Measurements from ENCODE around the gene LENEP. TPM values are rescaled to one million over a fixed set of nuclear protein-coding genes. Genes with fewer than 3 reads are reported as not detected.

LENEP gene
- total RNA-seq, 1 experiment from 2014 or later = not detected

DNA sequence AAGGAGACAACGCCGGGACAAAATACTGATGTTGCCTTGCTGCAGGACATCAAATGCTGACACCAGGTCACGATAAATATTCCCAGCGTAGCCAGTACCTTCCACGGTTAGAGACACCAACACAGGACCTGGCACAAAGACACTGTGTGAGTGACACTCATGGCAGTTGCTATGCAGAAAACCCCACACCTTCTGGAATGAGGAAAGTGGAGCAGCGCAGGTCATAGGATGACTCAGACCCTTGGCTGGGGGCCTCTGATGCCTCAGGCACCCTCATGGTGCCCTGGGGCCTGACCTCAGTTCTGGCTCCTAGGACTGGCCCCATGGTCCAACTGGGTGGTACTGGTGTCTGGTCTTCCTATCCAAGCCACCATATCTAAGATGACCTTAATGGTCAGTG is 33.2 kb downstream of the LENEP start:
- DNase-seq (ENCODE audit: low spot score) = no peak

DNA sequence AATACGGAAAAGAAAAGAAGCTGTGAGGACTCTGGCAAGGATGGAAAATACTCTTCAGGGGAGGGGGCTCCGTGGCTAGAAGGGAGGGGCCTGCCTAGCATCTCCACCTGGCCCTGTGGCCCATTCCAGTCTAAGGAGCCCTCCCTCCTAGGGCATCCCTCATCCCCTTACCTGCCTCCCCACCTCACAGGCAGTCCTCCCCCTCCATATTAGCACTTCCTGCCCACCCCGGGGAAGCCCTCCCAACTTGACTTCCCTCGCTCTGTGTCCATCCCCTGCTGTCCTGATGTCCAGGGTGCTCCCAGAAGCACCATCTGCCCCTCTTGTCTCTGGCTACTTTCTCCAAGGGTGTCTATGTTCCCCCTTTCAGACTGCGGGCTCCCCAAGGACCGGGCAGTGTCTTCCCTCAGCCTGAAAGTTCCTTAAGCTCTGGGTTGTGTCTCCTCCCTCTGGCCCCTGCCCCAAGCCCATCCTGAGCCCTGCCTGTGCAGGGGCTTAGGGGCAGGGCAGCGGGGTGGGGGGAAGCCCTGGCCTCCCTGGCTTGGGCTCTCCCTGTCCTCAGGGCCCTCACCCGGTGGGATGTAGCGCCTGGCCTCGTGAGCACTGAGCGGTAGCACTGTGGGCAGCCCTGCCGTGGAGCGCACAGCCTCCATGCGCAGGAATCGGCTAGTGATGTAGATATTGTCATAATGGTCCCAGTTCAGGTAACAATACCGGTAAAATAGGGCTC is 36.3 kb downstream of the LENEP start:
- no peak for DNase-seq (ENCODE audit: low spot score)

DNA sequence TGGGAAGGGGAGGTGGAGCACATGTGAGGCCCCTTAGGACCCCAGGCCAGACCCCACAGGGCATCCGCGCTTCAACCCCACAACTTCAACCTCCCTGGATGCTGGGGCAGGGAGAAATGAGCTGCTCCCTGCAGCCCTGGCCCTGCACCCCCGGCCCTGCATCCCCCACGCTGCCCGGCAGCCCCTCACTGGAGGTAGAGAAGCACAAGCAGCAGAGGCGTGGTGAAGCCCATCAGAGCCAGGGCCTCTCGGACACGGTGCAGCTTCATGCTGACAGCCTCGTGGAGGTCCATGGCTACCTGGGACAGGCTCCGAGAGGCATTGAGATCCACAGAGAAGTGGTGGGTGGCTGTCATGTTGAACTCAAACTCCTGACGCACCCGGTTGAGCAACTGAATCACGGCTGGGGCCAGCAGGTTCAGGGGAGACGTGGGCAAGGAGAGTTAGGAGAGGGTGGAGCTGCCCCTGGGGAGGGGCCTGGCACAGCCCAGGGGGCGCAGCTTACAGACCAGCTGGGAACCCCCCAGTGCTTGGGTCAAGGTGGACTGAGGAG is 36.9 kb downstream of the LENEP start:
- no peak for DNase-seq (ENCODE audit: low spot score)

DNA sequence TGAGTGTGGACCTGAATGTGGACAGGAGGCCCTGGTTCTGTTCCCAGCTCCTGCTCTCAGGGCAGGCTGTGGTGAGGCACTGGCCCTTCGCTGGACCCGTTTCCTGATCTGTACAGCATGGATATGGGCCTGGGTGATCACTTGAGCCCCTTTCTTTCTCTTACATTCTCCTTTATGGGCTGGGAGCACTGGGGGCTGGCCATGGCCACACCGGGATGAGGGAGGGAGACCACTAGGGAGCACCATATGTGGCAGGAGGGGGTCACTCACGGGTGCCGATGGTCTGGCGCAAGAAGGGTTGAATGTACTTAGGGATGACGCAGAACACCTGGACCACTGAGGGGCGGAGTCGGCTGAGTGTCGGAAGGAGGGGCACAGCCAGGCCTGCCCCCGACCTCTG is 37.5 kb downstream of the LENEP start:
- no peak for DNase-seq (ENCODE audit: low spot score)

DNA sequence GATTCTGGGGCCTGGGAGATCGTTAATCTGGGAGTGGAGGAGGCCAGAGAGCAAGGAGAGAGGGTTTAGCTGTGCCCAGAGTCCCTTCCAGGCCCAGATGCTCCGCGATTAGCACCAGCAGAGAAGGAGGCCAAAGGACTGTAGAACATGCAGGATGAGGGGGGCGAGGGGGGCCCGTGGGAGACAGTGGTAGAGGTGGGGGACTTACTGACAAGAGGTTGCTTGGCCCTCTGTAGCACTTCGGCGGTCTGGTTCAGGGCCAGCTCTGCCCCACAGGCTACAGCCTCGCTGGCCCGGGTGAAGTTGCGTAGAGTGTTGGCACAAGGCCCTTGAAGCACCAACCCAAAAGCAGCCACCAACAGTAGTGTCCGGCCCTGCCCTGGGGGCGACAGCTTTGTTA is 39.5 kb downstream of the LENEP start:
- DNase-seq (ENCODE audit: low spot score) = no peak

DNA sequence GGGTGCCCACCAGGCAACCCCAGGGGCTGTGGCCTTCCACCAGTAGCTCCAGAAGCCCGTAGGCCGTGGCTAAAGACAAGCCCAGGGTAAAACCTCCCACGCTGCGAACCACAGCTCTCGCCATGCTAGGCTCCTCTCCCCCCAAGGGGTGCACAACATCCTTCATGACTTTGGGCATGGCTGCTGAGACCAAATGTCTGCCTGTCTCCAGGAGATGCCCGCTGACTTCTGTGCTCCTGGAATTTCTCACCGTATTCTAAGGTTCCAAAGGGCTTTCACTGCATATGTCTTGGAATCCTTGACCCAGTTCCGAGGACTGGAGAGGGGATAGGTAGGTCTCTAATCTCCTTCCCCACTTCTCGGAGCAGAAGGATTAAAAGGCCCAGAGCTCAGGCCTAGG is 40.1 kb downstream of the LENEP start, which contains the start of the genes DCST1 and DCST2:
TSS of gene DCST1 (plus strand) at position 301 of the 400 bp plus-strand sequence. CDS start 213 bp downstream, outside the sequence.
TSS of gene DCST2 (minus strand) at position 258 of the 400 bp plus-strand sequence. CDS start at position 178, 80 bp downstream.
- DNase-seq (ENCODE audit: low spot score) = no peak

DNA sequence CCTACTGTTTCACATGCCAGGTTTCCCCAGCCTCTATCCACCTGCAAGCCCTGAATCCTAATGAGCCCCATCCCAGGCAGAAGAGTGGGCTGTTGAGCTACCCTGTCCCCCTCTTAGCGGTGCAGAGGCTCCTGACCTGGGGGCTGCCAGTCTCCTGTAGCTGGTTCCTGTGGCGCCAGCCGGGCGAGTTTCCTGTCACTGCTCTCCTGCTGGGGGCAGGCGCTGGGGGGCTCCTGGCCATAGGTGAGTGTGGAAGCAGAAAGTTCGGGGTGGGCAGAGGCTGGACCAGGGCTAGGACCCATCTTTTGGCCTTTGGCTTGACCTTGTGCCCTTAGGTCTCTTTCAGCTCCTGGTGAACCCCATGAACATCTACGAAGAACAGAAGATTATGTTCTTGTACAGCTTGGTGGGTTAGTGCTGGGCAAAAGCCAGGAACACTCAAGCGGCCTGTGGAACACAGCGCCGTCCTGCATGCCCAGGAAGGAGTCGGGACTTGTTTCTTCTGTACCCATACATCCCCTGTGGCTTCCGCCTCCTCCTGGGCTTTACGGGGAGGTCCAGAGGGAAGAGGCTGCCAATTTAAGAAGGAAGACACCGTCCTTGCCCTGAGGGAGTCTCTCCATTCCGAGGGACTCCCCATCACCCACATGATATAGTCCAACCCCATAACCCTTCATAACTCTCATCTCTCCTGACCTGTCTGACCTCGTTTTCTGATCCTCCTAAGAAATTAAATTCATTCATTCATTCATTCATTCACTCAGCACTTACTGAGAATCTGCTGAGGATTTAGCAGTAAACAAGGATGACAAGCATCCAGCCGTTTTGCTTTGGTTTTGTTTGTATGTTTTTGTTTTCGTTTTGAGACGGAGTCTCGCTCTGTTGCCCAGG is 41.2 kb downstream of the LENEP start:
- DNase-seq (ENCODE audit: low spot score) = no peak

DNA sequence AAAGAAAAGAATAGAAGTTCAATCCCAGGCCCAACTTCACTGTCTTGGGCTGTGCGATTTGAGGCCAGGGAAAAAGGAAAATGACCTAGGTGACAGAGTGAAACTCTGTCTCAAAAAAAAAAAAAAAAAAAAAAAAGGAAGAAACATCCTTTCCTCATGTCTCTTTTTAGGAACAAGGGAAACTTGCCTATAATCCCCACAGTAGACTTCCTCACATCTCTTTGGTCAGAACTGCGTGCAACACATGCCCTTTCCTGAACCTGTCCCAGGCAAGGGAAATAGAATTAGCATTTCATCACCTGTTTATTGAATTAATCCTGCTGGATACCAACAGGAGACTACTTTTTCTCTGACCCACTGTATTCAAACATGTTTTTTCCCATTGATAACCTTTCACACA is 42.5 kb downstream of the LENEP start:
- DNase-seq (ENCODE audit: low spot score) = no peak

DNA sequence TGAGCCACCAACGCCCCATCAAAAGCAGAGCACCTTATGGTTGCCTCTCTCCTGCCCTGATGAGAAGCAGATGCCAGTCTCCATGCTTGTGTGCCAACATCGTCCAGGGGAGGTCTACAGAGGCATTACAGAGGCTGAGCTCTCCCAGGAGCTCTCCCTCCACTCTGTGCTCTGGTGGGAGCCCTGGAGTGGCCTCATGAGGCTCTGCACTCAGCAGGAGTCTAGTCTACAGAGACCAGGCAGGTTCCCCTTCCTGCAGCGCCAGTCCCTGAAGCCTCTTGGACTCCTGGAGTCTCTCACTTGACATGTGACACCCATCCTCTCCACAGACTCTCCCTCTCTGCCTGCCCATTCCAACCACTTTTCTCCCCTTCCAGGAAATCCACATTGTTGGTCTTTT is 43.7 kb downstream of the LENEP start:
- DNase-seq (ENCODE audit: low spot score) = no peak

DNA sequence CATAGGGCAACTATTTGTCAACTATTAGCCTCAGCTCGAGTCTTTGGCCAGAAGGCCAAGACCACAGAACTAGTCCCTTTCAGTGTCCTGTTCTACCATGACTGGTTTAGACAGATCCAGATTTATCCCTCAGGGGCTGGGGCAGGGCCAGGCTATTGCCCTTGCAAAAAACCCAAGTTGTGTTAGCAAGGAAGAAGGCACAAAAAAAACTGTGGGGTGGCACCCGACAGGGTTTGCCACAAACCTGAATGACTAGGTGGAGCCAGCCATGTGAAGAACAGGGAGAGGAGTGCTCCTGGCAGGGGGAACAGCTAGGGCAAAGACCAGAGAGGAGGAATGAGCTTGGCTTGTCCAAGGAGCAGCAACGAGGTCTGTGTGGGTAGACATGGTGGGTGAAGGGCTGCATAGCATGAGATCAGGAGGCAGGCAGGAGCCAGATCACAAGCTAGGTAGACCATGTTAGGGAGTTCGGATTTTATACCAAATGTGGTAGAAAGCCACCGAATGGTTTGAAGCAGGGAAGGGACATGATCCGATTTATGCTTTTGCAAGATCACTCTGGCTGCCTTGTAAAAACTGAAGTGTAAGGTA is 44.6 kb downstream of the LENEP start:
- no peak for DNase-seq (ENCODE audit: low spot score)

DNA sequence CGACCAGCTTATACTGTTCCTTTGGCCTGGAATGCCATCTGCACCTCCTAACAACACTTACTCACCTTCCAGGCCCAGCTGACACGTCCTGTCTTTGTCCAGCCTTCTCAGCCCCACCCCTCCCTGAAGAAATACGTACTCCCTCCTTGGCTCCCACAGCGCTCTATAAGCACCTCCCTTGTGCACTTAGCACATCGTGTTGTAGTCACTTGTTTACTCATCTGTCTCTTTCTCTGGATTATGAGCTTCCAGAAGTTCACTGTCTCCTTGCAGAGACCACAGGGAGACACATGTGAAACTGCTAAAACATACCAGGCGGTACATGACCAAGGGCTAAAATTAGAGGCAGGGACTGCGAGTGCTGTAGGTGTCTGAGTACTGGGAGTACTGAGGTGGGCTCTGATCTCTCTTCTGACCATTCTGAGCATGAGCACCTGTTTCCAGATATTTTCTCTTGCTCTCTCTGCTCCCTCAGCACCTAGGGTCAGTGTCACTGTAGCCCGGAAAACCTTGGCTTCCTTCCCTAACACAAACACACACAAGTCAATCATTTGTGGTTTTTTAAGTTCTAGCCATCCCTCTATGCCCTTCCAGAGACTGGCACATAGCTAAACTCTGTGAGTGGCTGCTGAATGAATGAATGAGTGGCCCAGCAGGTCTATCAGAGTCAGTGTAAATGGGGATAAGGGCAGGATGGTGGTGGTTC is 45.4 kb downstream of the LENEP start:
- DNase-seq (ENCODE audit: low spot score) = no peak

DNA sequence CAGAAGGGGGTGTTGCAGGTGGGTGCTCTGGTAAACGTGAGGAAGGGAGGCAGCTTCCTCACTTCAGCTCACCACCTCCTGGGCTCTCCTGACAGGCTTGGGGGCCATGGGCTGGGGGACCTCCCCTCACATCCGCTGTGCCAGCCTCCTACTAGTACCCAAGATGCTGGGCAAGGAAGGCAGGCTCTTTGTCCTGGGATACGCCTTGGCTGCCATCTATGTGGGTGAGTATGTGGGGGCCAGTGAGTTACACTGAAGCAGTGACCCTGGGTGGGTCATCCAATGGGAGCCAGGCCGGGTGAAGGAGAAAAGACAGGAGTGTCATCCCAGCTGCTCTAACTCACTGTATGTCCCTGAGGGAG is 45.9 kb downstream of the LENEP start:
- no peak for DNase-seq (ENCODE audit: low spot score)

DNA sequence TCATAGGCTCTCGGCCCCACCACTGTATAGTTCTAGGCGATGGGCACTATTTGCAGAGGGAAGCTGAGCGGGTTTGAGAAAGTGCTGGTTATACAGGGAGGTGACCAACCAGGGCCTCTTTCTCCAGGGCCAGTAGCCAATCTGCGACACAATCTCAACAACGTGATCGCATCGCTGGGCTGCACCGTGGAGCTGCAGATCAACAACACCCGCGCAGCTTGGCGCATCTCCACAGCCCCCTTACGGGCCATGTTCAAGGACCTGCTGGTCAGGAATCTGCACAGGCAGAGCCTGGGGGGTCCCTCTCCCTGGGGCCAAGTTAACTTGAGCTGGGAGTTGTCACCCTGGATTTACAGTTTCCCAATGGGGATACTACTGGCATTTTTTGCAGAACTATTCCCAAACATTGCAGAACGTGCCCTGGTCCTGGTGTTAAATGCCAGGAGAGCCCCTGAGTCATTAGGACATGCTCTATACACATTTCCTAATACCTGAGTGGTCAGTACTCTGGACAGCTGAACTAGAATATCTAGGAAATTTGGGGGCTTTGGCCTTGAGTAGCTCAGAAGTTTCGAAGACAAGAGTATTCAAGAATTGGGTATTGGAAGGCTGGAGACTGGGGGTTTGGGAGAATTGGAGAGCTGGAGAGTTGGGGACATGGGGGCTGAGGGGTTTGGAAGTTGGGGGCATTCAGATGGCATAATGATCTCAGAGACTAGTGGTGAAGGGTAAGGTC is 47.1 kb downstream of the LENEP start:
- no peak for DNase-seq (ENCODE audit: low spot score)

DNA sequence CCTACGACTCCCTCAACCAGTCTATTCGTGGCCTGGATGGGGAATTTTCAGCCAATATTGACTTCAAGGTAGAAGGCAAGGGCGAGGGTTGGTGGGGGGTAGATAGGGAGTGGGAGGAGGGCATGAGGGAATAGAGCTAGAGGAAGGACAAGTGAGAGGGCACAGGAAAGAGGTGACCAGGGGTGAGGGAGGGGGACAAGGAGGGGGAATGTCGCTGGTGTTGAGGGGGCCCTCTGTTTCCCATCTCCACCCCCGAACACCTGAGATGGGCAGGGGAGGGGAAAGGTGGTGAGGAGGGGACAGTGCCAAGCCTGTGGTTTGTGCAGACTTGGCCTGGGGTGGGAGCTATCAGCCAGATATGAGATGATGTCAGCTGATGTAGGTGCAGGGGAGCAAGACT is 49.4 kb downstream of the LENEP start:
- no peak for DNase-seq (ENCODE audit: low spot score)

DNA sequence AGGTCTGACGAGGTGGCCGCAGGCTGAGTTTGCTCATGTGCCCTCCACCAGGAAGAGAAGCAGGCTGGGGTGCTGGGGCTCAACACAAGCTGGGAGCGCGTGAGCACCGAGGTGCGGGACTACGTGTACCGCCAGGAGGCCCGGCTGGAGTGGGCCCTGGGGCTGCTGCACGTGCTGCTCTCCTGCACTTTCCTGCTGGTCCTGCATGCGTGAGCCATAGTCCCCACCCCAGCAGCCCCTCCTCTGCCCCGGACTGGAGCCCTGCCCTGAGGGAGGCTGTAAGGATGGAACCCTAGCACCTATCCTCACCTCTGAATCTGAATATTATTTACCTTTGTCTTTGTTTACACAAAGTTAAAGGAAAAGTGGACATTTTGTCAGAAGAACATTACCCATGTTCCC is 49.9 kb downstream of the LENEP start:
- DNase-seq (ENCODE audit: low spot score) = no peak

DNA sequence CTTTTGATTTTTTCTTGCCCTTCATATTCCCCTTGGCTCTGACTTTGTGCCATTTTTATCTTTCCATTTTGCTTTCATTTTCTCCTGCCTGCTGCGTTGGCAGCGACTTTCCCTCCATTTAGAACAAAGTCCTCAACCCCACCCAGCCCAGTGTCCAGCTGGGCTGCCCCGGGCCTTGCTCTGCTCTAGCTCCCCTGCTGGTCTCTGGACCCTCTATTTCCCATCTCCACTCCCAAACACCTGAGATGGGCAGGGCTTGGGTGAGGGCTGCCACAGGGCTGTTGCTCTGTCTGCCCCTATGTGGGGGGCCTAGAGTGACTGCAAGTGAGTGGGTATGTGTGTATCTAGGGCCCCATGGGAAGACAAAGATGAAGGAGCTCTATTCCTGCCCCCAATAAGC is 50.4 kb downstream of the LENEP start:
- no peak for DNase-seq (ENCODE audit: low spot score)

Other genes starting within 250 kb of the LENEP start
- 0.06 and 0.41 TPM in 2 replicates for gene KCNN3, start 123.3 kb upstream of the LENEP start, total RNA-seq (2014; rRNA removed; shearing (Covaris generic))
- gene PMVK, start 56.9 kb upstream of the LENEP start, total RNA-seq (2014; rRNA removed; shearing (Covaris generic)) = 1.2 and 7.9 TPM in 2 replicates
- gene PBXIP1, start 37.5 kb upstream of the LENEP start, total RNA-seq (2014; rRNA removed; shearing (Covaris generic)) = 22.8 and 31.2 TPM in 2 replicates
- 18.0 TPM in 2 replicates for gene PYGO2, start 31.8 kb upstream of the LENEP start, total RNA-seq (2014; rRNA removed; shearing (Covaris generic))
- gene SHC1, start 22.8 kb upstream of the LENEP start, total RNA-seq (2014; rRNA removed; shearing (Covaris generic)) = 163 and 170 TPM in 2 replicates
- gene CKS1B, start 18.9 kb upstream of the LENEP start, total RNA-seq (2014; rRNA removed; shearing (Covaris generic)) = 170 and 248 TPM in 2 replicates
- gene FLAD1, start 10.2 kb upstream of the LENEP start, total RNA-seq (2014; rRNA removed; shearing (Covaris generic)) = 31.4 and 37.9 TPM in 2 replicates
- 8.3 and 10.6 TPM in 2 replicates for gene ZBTB7B, start 9.2 kb downstream of the LENEP start, total RNA-seq (2014; rRNA removed; shearing (Covaris generic))
- not detected in 2 replicates for gene DCST2, start 40.2 kb downstream of the LENEP start, total RNA-seq (2014; rRNA removed; shearing (Covaris generic))
- gene DCST1, start 40.2 kb downstream of the LENEP start, total RNA-seq (2014; rRNA removed; shearing (Covaris generic)) = not detected in 2 replicates
- gene ADAM15, start 57.7 kb downstream of the LENEP start, total RNA-seq (2014; rRNA removed; shearing (Covaris generic)) = 51.8 and 64.3 TPM in 2 replicates
- gene EFNA4, start 70.2 kb downstream of the LENEP start, total RNA-seq (2014; rRNA removed; shearing (Covaris generic)) = 24.4 and 26.9 TPM in 2 replicates
- 7.5 and 9.5 TPM in 2 replicates for gene EFNA3, start 85.3 kb downstream of the LENEP start, total RNA-seq (2014; rRNA removed; shearing (Covaris generic))
- 14.6 and 28.0 TPM in 2 replicates for gene EFNA1, start 134.3 kb downstream of the LENEP start, total RNA-seq (2014; rRNA removed; shearing (Covaris generic))
- 35.8 and 40.5 TPM in 2 replicates for gene SLC50A1, start 142.3 kb downstream of the LENEP start, total RNA-seq (2014; rRNA removed; shearing (Covaris generic))
- 53.2 and 72.4 TPM in 2 replicates for gene DPM3, start 146.9 kb downstream of the LENEP start, total RNA-seq (2014; rRNA removed; shearing (Covaris generic))
- 128 and 140 TPM in 2 replicates for gene KRTCAP2, start 179.7 kb downstream of the LENEP start, total RNA-seq (2014; rRNA removed; shearing (Covaris generic))
- gene TRIM46, start 180.3 kb downstream of the LENEP start, total RNA-seq (2014; rRNA removed; shearing (Covaris generic)) = 0.37 and 1.1 TPM in 2 replicates
- gene THBS3, start 214.3 kb downstream of the LENEP start, total RNA-seq (2014; rRNA removed; shearing (Covaris generic)) = 2.8 and 3.9 TPM in 2 replicates
- gene MTX1, start 215.1 kb downstream of the LENEP start, total RNA-seq (2014; rRNA removed; shearing (Covaris generic)) = 79.5 and 82.1 TPM in 2 replicates